Measurements from ENCODE around the gene ABCA2. TPM values are rescaled to one million over a fixed set of nuclear protein-coding genes. Genes with fewer than 3 reads are reported as not detected.

The ABCA2 gene
- total and polyA plus RNA-seq, 9 of the 15 experiments (the other 6 are each of a cell fraction or from before 2014, with no cell fraction given): 0.69 to 16.3 (median 6.1) TPM; not detected in 2

- no peak for TF ChIP-seq ZBTB12 (CRISPR knock-in tag; IDR thresholded peaks at IDR 0.05)
- no peak for TF ChIP-seq PHTF2 (CRISPR knock-in tag; IDR thresholded peaks at IDR 0.05)
- no peak for TF ChIP-seq CBX2 (IDR thresholded peaks at IDR 0.05; ENCODE audit: insufficient read depth, low read length, poor library complexity, severe bottlenecking)
- TF ChIP-seq RBM25 (IDR thresholded peaks at IDR 0.05; ENCODE audit: low read depth, low read length, severe bottlenecking): no peak
- TF ChIP-seq NCOA1 (IDR thresholded peaks at IDR 0.05; ENCODE audit: low read depth): no peak
- no peak for TF ChIP-seq ZNF384 (IDR thresholded peaks at IDR 0.05; ENCODE audit: low read depth, low read length)
- TF ChIP-seq ATF7 (IDR thresholded peaks at IDR 0.05): peak; percentile 23; the same call in 1 of the 2 replicates
- TF ChIP-seq ZC3H8 (IDR thresholded peaks at IDR 0.05): no peak
- TF ChIP-seq ETS2 (tag; IDR thresholded peaks at IDR 0.05; ENCODE audit: borderline replicate concordance, poor library complexity, severe bottlenecking): no peak
- TF ChIP-seq SFPQ (IDR thresholded peaks at IDR 0.05; ENCODE audit: low read depth, low read length): no peak
- no peak for TF ChIP-seq ZNF655 (CRISPR knock-in tag; IDR thresholded peaks at IDR 0.05)
- TF ChIP-seq TEAD2 (tag; IDR thresholded peaks at IDR 0.05): no peak
- TF ChIP-seq BACH1 (tag; IDR thresholded peaks at IDR 0.05): no peak
- TF ChIP-seq PRDM10 (IDR thresholded peaks at IDR 0.05; ENCODE audit: partially characterized antibody): no peak
- peak; percentile 84 for TF ChIP-seq L3MBTL2 (IDR thresholded peaks at IDR 0.05)
- peak; percentile 83 for TF ChIP-seq SP1 (CRISPR knock-in tag; IDR thresholded peaks at IDR 0.05)
- no peak for TF ChIP-seq EP300 (IDR thresholded peaks at IDR 0.05; ENCODE audit: low read length)
- TF ChIP-seq TRIM24 (IDR thresholded peaks at IDR 0.05): peak in 1 of 2 experiments; percentile 48; a peak in 2 of 4 replicates
- no peak for TF ChIP-seq BCL6 (CRISPR knock-in tag; IDR thresholded peaks at IDR 0.05)
- peak; percentile 15; the same call in 1 of the 2 replicates for TF ChIP-seq CREM (IDR thresholded peaks at IDR 0.05; ENCODE audit: low read depth)
- no peak for TF ChIP-seq SAFB (IDR thresholded peaks at IDR 0.05; ENCODE audit: borderline replicate concordance, low read depth, low read length)
- TF ChIP-seq SLC30A9 (CRISPR knock-in tag; IDR thresholded peaks at IDR 0.05): no peak
Observed at GRCh38 chr9:136978073-136978864, 49.8 kb downstream of the ABCA2 start (continued).
